GM12892 (cell line): Measurements from ENCODE around the gene PNLIPRP2.

ENCODE experiments used
- DNase-seq: peaks from one replicate; pipeline ENCODE4 v3.0.0; 2011; ENCODE audit not compliant: insufficient read length
- FAIRE-seq: peaks from 2 replicates; lab custom pipeline; 2011; peaks lifted over from hg19 to GRCh38; lab: Jason Lieb, UNC
- POLR2A ChIP-seq: IDR thresholded peaks from 2 replicates; pipeline ENCODE4 v1.6.1; 2011; ENCODE audit warnings: low read depth, low read length, control low read depth
- POLR2AphosphoS5 ChIP-seq: IDR thresholded peaks from 2 replicates; pipeline ENCODE4 v1.6.1; 2011; ENCODE audit warnings: low read depth, low read length, control low read depth
- TAF1 ChIP-seq: IDR thresholded peaks from 2 replicates; pipeline ENCODE4 v1.6.1; 2011; ENCODE audit warnings: low read depth, mild to moderate bottlenecking, control low read depth, low read length, borderline replicate concordance

PNLIPRP2 gene

GRCh38 chr10:116615199-116615776 is 5.5 kb upstream of the PNLIPRP2 start:
- FAIRE-seq: no peak
- DNase-seq: no peak
- TF ChIP-seq TAF1 (no peak), POLR2AphosphoS5 (no peak)

GRCh38 chr10:116621476-116621875 is 723 bp downstream of the PNLIPRP2 start:
- no peak for DNase-seq
- FAIRE-seq: no peak
- no peak for TF ChIP-seq TAF1
- TF ChIP-seq POLR2A: no peak
- no peak for TF ChIP-seq POLR2AphosphoS5

DNA sequence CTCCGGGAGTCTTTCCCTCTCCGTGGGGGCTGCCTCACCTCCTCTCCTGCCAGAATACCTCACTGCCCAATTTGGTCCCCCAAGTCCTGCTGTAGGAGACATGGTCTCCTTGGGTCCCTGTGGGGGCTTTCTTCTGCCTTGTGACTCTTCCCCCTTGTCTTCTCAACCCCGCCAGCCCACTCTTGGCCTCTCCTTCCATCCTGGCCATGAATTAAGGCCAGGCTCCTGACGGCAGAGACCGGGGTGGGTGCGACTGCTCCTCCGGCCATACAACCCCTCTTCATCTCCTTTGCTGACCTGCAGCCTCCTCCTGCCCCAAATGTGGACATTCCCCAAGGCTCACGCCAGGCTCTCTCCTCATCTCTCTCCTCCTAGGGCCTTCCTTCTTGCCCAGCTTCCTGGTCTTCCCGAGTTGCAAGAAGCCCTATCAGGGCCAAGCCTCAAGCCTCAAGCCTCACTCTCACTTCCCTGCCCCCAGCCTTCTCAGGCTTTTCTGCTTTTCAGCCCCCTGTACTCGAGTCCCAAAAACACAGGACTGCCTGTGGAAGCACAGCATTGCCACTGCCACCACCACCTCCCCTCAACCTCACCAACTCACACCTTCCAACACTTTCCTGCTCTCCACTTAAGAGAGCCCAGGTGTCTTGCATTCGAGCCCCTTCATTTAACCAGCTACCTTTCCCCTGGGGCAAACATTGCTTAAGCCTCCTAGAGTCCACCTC is 1.3 kb downstream of the PNLIPRP2 start:
- FAIRE-seq: no peak
- TF ChIP-seq POLR2AphosphoS5: no peak
- TF ChIP-seq POLR2A: no peak
- TF ChIP-seq TAF1: no peak
- no peak for DNase-seq

DNA sequence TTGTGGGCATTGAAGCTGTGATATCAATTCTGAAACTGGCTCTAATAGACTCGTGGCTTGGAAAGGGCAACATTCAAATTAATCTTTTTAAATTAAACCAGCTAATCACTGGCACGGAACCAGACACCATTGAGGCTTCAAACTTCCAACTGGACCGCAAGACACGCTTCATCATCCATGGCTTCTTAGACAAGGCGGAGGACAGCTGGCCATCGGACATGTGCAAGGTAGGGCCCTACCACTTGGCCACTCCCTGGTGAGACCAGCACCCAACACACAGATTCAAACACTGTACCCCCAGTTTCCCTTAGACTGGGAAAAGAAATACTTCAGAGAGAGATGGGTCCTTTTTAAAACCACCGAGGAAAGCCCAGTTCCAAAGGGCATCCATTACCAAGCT is 5.1 kb downstream of the PNLIPRP2 start:
- DNase-seq: no peak
- FAIRE-seq: no peak

GRCh38 chr10:116626815-116627214 is 6.1 kb downstream of the PNLIPRP2 start:
- no peak for DNase-seq
- no peak for FAIRE-seq
- TF ChIP-seq POLR2AphosphoS5: no peak

More for the DNA sequence above, 5.1 kb downstream of the PNLIPRP2 start:
- no peak for TF ChIP-seq POLR2A
- TF ChIP-seq POLR2AphosphoS5: no peak
- no peak for TF ChIP-seq TAF1

DNA sequence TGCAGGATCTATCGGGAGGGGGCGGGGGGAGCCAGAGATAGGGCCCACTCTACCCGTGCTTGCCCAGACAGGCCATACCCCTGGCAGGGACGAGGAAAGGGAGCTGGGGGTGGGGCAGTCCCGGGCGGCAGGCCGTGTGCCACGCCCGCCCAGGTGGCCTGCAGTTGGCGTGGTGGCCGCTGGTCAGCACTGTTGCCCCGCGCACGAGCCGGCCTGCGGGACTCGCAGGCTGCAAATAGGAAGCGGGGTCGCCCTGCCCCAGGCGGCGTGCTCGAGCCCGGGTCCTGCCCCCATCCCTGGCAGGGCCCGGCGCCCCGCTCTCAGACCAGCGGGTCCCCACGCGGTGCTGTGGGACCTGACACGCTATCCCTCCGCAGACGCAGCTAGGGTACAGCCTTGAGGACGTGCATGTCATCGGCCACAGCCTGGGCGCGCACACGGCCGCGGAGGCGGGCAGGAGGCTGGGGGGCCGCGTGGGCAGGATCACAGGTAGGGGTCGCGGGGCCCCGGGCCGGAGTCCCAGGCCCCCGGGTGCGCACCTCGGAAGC is 6.7 kb downstream of the PNLIPRP2 start:
- DNase-seq (no peak), FAIRE-seq (no peak)
- TF ChIP-seq POLR2AphosphoS5 (no peak), POLR2A (no peak), TAF1 (no peak)

DNA sequence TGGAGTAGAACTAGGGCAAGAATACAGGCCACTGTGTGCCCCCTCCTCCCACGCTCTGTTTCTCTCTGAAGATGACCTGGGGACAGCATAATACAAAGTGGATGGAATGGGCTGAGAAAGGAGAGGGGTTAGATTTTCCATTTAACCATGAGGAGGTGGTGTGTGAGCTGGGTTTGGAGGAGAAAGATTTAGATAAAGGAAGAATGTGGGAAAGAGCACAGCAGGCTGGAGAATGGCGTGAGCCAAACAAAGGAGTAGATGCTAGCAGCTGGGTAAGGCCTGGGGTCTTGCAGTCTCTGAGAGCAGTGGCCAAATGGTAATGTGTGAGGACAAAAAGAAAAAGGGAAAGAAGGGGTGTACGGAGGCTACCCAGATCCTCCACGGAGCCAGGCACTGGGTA is 8.6 kb downstream of the PNLIPRP2 start:
- no peak for TF ChIP-seq TAF1
- TF ChIP-seq POLR2AphosphoS5: no peak
- no peak for TF ChIP-seq POLR2A
- DNase-seq (no peak), FAIRE-seq (no peak)

GRCh38 chr10:116630020-116630419 is 9.3 kb downstream of the PNLIPRP2 start:
- TF ChIP-seq POLR2AphosphoS5 (no peak), TAF1 (no peak), POLR2A (no peak)
- no peak for FAIRE-seq

DNA sequence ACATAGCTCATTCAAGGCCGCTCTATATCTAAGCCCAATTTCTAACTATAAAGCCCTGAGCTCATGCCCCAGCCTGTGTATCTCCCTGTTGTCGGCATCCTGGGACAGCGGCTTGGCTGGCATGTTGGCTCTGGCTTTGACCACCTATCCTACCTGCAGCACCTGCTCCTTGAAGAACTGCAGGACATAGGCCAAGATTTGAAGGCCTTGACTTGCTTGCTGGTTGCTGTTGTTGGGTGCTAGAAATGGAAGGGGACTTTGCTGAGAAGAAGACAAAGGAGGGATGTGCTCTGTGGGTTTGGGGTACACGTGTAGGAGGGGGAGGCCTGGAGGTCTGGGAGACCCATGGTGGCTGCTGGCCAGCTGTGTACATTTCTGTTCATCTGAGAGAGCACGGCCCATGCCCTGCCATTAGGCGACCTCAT is 11.1 kb downstream of the PNLIPRP2 start:
- TF ChIP-seq TAF1: no peak
- no peak for TF ChIP-seq POLR2A
- TF ChIP-seq POLR2AphosphoS5: no peak
- no peak for DNase-seq
- FAIRE-seq: no peak

More at GRCh38 chr10:116630020-116630419, 9.3 kb downstream of the PNLIPRP2 start:
- no peak for DNase-seq

GRCh38 chr10:116632596-116633215 is 12.0 kb downstream of the PNLIPRP2 start:
- TF ChIP-seq TAF1: no peak
- no peak for FAIRE-seq
- no peak for DNase-seq

- DNase-seq (no peak), FAIRE-seq (no peak)
- TF ChIP-seq POLR2A (no peak), TAF1 (no peak), POLR2AphosphoS5 (no peak)
Measured at GRCh38 chr10:116633216-116633600, 12.5 kb downstream of the PNLIPRP2 start.
